Natural killer cell (primary cell): ENCODE results near the gene NGEF. TPM values are rescaled to one million over a fixed set of nuclear protein-coding genes. Genes with fewer than 3 reads are reported as not detected.

Experiments used
- ATAC-seq, 3 donors: fragments of 150-1000 bp in 2 of 3; fragments of 200-7000 bp in 1 of 3; cut with Tn5 transposase; 1 replicate in 1 of 3; 2 replicates in 2 of 3; pipeline ENCODE4 v1.10.0; 2021; ENCODE audit warnings: mild to moderate bottlenecking in 2 of 3, moderate library complexity in 2 of 3
- DNase-seq, 2 donors: peaks; one replicate each; pipeline versions ENCODE4 v3.0.0 to v3.0.0-alpha.2; 2013 to 2021; ENCODE audit warnings: mixed read lengths in 1 of 2
- H3K27ac ChIP-seq: one replicate; pipeline ENCODE4 v1.5.1; 2013; ENCODE audit warnings: mild to moderate bottlenecking, low read length
- H3K27me3 ChIP-seq: one replicate; pipeline ENCODE4 v1.6.1; 2013; ENCODE audit warnings: low read length; ENCODE audit not compliant: control insufficient read depth, insufficient read depth
- H3K36me3 ChIP-seq: one replicate; pipeline ENCODE4 v1.6.1; 2013; ENCODE audit warnings: low read length; ENCODE audit not compliant: control insufficient read depth, insufficient read depth
- H3K4me1 ChIP-seq: one replicate; pipeline ENCODE4 v1.6.1; 2013; ENCODE audit warnings: low read length; ENCODE audit not compliant: control insufficient read depth, insufficient read depth
- H3K4me3 ChIP-seq: one replicate; pipeline ENCODE4 v1.5.1; 2013; ENCODE audit warnings: low read length
- H3K9me3 ChIP-seq: one replicate; pipeline ENCODE4 v1.6.1; 2013; ENCODE audit warnings: low read length; ENCODE audit not compliant: control insufficient read depth, insufficient read depth
- H3K27ac Mint-ChIP-seq, 2 donors: one replicate each; pipeline ENCODE4 v1.8.0; 2022; ENCODE audit warnings: mild to moderate bottlenecking in 2 of 2, mixed read lengths in 2 of 2, moderate library complexity in 1 of 2
- H3K27me3 Mint-ChIP-seq, 2 donors: one replicate each; pipeline ENCODE4 v1.8.0; 2022; ENCODE audit warnings: low read depth in 2 of 2, mixed read lengths in 2 of 2
- H3K36me3 Mint-ChIP-seq: one replicate; pipeline ENCODE4 v1.8.0; 2022; ENCODE audit warnings: mixed read lengths
- H3K4me1 Mint-ChIP-seq, 2 donors: one replicate each; pipeline ENCODE4 v1.8.0; 2022; ENCODE audit warnings: mixed read lengths in 2 of 2
- H3K4me3 Mint-ChIP-seq: one replicate; pipeline ENCODE4 v1.8.0; 2022; ENCODE audit warnings: mild to moderate bottlenecking, moderate library complexity, mixed read lengths
- H3K9me3 Mint-ChIP-seq, 2 donors: one replicate each; pipeline ENCODE4 v1.8.0; 2022; ENCODE audit warnings: mixed read lengths in 2 of 2
- CTCF ChIP-seq: fragments of 200-600 bp; IDR thresholded peaks from one replicate; pipeline ENCODE4 v1.8.0; 2022; ENCODE audit warnings: antibody characterized with exemption
- WGBS: methylation state at CpG from one replicate; pipeline ENCODE4 v1.1.7; 2013; ENCODE audit warnings: missing lambda C conversion rate; ENCODE audit not compliant: insufficient coverage; 5-methylcytosine and 5-hydroxymethylcytosine counted together
- intact Hi-C: fragments of 100-400 bp; cut with micrococcal nuclease; formaldehyde crosslinking; loops from one replicate; pipeline ENCODE4 v1.14.2; 2022
- total RNA-seq, 4 donors: library from RNA; stranded (reverse); fragments of 120-200 nt in 1 of 4; gene quantifications; one replicate each; pipeline versions ENCODE4 v1.2.3 to v1.2.4, GENCODE V29; 2013 to 2022

Gene NGEF
- total RNA-seq, 3 donors from 2014 or later (not counting 1 experiment from before 2014, with no cell fraction given) = not detected

GRCh38 chr2:232877940-232878511, 135.0 kb downstream of the NGEF start:
- H3K4me3 ChIP-seq = no peak overlapping the region
- intact Hi-C loops = no loop called here
- peaks cover 0 to 5% of the 10 kb centered on the region in 2 donors for H3K4me1 Mint-ChIP-seq
- TF ChIP-seq CTCF = no peak
- H3K4me1 ChIP-seq = peaks cover 10% of the 10 kb centered on the region
- peak overlapping the region; percentile 52 for H3K4me3 Mint-ChIP-seq
- H3K9me3 Mint-ChIP-seq = no peaks in the 10 kb centered on the region
- H3K27ac ChIP-seq = no peak overlapping the region
- H3K27ac Mint-ChIP-seq = no peak overlapping the region
- peaks cover 8 to 10% of the 10 kb centered on the region in 2 donors for H3K27me3 Mint-ChIP-seq
- DNase-seq (no peak), ATAC-seq (no peak)
- H3K36me3 ChIP-seq = no peaks in the 10 kb centered on the region
- 91% methylated on average over 13 of the region's 13 CpGs for WGBS
- H3K36me3 Mint-ChIP-seq = no peaks in the 10 kb centered on the region
- peaks cover 12% of the 10 kb centered on the region for H3K27me3 ChIP-seq
- no peaks in the 10 kb centered on the region for H3K9me3 ChIP-seq

GRCh38 chr2:232876978-232877441, 136.0 kb downstream of the NGEF start:
- no peak for TF ChIP-seq CTCF
- Mint-ChIP-seq H3K9me3 (no peaks in the 10 kb centered on the region), H3K36me3 (no peaks in the 10 kb centered on the region), H3K4me1 (peaks cover 0 to 5% of the 10 kb centered on the region in 2 donors), H3K27me3 (peaks cover 8 to 10% of the 10 kb centered on the region in 2 donors), H3K27ac (no peak overlapping the region), H3K4me3 (peak overlapping the region; percentile 61)
- DNase-seq (no peak), ATAC-seq (no peak)
- Histone ChIP-seq H3K4me3 (no peak overlapping the region), H3K9me3 (no peaks in the 10 kb centered on the region), H3K27ac (no peak overlapping the region), H3K27me3 (peaks cover 12% of the 10 kb centered on the region), H3K36me3 (no peaks in the 10 kb centered on the region), H3K4me1 (peaks cover 10% of the 10 kb centered on the region)
- intact Hi-C loops = no loop called here
- WGBS = 43% methylated on average over 21 of the region's 21 CpGs

DNA sequence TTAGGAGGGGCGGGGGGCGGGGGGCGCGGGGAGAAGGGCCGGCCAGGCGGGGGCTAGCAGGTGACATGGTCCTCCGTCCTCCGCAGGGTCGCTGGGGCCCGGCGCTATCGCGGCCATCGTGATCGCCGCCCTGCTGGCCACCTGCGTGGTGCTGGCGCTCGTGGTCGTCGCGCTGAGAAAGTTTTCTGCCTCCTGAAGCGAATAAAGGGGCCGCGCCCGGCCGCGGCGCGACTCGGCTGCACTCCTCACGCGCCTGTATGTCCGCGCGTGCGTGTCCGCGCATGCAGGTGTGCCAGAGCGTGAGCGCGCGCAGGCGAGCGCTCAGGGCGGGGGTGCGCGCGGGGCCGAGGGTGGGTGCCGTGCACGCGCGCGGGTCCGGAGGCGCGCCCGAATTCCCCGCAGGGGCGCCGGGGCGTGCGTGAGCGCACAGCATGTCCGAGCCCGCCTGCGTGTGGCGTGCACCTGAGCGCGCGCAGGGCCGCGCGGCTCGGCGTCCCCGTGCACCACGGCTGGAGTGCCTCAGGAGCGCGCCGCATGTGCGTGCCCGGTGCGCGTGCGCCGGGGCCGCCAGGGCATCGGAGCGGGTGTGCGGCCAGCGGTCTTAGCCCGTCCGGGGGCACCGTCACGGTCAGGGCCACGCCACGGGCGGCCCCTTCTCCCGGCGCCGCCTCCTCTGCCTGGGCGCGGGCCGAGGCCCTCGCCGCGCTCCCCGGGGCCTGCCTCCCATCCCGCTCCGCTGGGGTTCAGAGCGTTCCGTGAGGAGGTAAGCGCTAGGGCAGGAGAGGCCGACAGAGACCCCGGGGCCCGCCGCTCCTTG, 136.7 kb downstream of the NGEF start:
- no peak for TF ChIP-seq CTCF
- peak in 1 of 2 donors; percentile 44 for DNase-seq
- Mint-ChIP-seq H3K4me1 (peaks cover 0 to 5% of the 10 kb centered on the region in 2 donors), H3K4me3 (peak overlapping the region; percentile 53), H3K27me3 (peaks cover 8 to 10% of the 10 kb centered on the region in 2 donors), H3K9me3 (no peaks in the 10 kb centered on the region), H3K27ac (no peak overlapping the region), H3K36me3 (no peaks in the 10 kb centered on the region)
- no peak overlapping the region for H3K27ac ChIP-seq
- peaks cover 10% of the 10 kb centered on the region for H3K4me1 ChIP-seq
- H3K4me3 ChIP-seq = no peak overlapping the region
- no peaks in the 10 kb centered on the region for H3K9me3 ChIP-seq
- peak; percentile 51 to 72 (median 72) for ATAC-seq
- no peaks in the 10 kb centered on the region for H3K36me3 ChIP-seq
- peaks cover 12% of the 10 kb centered on the region for H3K27me3 ChIP-seq
- intact Hi-C loops = no loop called here
- under 1% methylated on average over 119 of the region's 119 CpGs for WGBS
